Endothelial cell of umbilical vein (primary cell): ENCODE data around the gene HMGA1.
"Not testable (repeated sequence)": the region's sequence is repeated elsewhere in the genome, so short reads cannot be mapped to it uniquely, and the experiment has no call there.

Experiments
- CTCF ChIP-seq, 2 donors: IDR thresholded peaks; 1 replicate in 1 of 2; 2 replicates in 1 of 2; pipeline ENCODE4 v1.5.1; 2011; ENCODE audit warnings: low read length in 2 of 2, mild to moderate bottlenecking in 2 of 2, moderate library complexity in 2 of 2, control low read depth in 1 of 2, inconsistent platforms in 1 of 2, low read depth in 1 of 2; ENCODE audit not compliant: insufficient read depth in 1 of 2; ENCODE audit errors: extremely low read depth in 1 of 2
- EZH2 ChIP-seq: IDR thresholded peaks from 2 replicates; pipeline ENCODE4 v1.6.1; 2012; ENCODE audit warnings: borderline replicate concordance, low read depth, mild to moderate bottlenecking, moderate library complexity, low read length, inconsistent platforms; ENCODE audit not compliant: severe bottlenecking
- JUN ChIP-seq: IDR thresholded peaks from 2 replicates; pipeline ENCODE4 v1.6.1; 2011; ENCODE audit warnings: borderline replicate concordance, low read depth; ENCODE audit not compliant: insufficient read length, insufficient read depth
- MAX ChIP-seq: IDR thresholded peaks from 2 replicates; pipeline ENCODE4 v1.6.1; 2011; ENCODE audit not compliant: insufficient read depth, insufficient read length
- MYC ChIP-seq: IDR thresholded peaks from one replicate; pipeline ENCODE4 v1.6.1; 2011; ENCODE audit warnings: mild to moderate bottlenecking, low read depth, low read length
- POLR2A ChIP-seq: IDR thresholded peaks from 2 replicates; pipeline ENCODE4 v1.6.1; 2012; ENCODE audit warnings: low read depth, mild to moderate bottlenecking, control low read depth, low read length
- POLR2AphosphoS5 ChIP-seq: IDR thresholded peaks from 2 replicates; pipeline ENCODE4 v1.6.1; 2012; ENCODE audit warnings: low read depth, mild to moderate bottlenecking, control low read depth, low read length, moderate library complexity; ENCODE audit not compliant: insufficient read depth

GRCh38 chr6:34269132-34269531 is 32.5 kb downstream of the HMGA1 start:
- TF ChIP-seq CTCF (IDR thresholded peaks at IDR 0.05; ENCODE audit: extremely low read depth in 1 of 2, insufficient read depth in 1 of 2, low read depth in 1 of 2, low read length in 2 of 2); POLR2A; MYC; EZH2; POLR2AphosphoS5; JUN; MAX: not testable (repeated sequence)
